ENCODE measurements around the gene BOLA2.
"Not testable (repeated sequence)": the region's sequence is repeated elsewhere in the genome, so short reads cannot be mapped to it uniquely, and the experiment has no call there.

Gene BOLA2

DNA sequence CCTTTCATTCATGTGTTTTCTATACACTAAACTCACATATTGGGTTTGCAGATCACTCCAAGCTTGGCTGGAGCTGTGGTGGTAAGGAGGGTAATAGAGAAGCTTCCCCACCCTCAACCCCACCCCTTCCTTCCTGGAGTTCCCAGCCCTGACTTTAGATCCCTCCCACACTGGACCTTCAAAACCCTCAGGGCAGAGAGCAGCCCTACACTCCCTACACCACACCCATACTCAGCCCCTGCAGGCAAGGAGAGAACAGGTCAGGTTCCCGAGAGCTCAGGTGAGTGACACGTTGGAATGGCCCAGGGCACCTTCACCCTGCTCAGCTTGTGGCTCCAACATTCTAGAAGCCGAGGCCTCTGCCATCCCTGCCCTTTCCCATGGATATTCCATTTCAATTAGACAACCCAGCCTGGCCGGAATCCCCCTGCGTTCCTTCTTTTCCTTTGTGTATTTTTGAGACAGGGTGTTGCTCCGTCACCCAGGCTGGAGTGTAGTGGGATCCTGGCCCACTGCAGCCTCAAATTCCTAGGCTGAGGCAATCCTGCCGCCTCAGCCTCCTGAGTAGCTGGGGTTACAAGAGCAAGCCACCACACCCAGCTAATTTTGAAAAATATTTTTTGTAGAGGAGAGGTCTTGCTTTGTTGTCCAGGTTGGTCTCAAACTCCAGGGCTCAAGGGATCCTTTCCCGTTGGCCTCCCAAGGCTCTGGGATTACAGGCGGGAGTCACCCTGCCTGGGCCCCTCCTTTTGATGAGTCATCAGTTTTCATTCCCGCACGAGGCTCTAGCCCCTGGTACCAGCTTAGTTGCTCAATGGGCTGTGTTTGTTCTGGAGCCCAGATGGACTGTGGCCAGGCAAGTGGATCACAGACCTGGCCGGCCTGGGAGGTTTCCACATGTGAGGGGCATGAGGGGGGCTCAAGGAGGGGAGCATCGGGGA is 5.8 kb upstream of the BOLA2 start, which contains the start of gene SULT1A4:
TSS of gene SULT1A4 (plus strand) at position 208 of the 941 bp plus-strand sequence. CDS start 1,473 bp downstream, outside the sequence.
- H3K9ac ChIP-seq (ENCODE audit: low read length); H3F3A ChIP-seq (ENCODE audit: insufficient read depth); H3K79me2 ChIP-seq (ENCODE audit: insufficient read depth, low read length); H3K36me3 ChIP-seq (ENCODE audit: low read length); H3K4me3 ChIP-seq (ENCODE audit: insufficient read depth, low read length, poor library complexity, severe bottlenecking); H3K27ac ChIP-seq (ENCODE audit: low read depth, low read length); H4K20me1 ChIP-seq (ENCODE audit: low read depth, low read length); H3K4me2 ChIP-seq (ENCODE audit: low read depth, low read length, poor library complexity, severe bottlenecking); H2AFZ ChIP-seq (ENCODE audit: low read depth, low read length, severe bottlenecking); H3K9me3 ChIP-seq (ENCODE audit: insufficient read depth, low read length); H3K9me2 ChIP-seq (replicated peaks; ENCODE audit: insufficient read depth, low read length); H3K27me3 ChIP-seq (ENCODE audit: low read length): not testable (repeated sequence)

DNA sequence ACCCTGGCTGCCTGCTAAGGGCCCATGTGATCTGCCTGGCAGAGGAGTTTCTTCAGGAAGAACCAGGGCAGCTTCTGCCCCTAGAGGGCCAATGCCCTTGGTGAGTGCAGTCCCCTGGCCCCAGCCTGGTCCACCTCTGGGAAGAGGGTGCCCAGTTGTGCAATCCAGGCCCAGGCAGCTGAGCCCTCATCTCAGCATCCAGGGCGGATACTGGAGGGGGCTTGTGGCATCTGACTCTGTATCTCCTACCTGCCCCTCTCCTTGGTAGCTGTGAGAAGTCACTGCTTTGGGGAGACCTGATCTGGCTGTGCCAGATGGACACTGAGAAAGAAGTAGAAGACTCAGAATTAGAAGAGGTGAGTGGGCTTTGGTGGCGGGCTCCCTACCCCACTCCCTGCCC is 3.5 kb upstream of the BOLA2 start:
- not testable (repeated sequence) for H3K9ac ChIP-seq (ENCODE audit: low read length); H4K20me1 ChIP-seq (ENCODE audit: low read depth, low read length); H2AFZ ChIP-seq (ENCODE audit: low read depth, low read length, severe bottlenecking); H3K4me2 ChIP-seq (ENCODE audit: low read depth, low read length, poor library complexity, severe bottlenecking); H3K27me3 ChIP-seq (ENCODE audit: low read length); H3K9me2 ChIP-seq (replicated peaks; ENCODE audit: insufficient read depth, low read length); H3K36me3 ChIP-seq (ENCODE audit: low read length); H3K27ac ChIP-seq (ENCODE audit: low read depth, low read length); H3K4me3 ChIP-seq (ENCODE audit: insufficient read depth, low read length, poor library complexity, severe bottlenecking); H3F3A ChIP-seq (ENCODE audit: insufficient read depth); H3K79me2 ChIP-seq (ENCODE audit: insufficient read depth, low read length); H3K9me3 ChIP-seq (ENCODE audit: insufficient read depth, low read length)

DNA sequence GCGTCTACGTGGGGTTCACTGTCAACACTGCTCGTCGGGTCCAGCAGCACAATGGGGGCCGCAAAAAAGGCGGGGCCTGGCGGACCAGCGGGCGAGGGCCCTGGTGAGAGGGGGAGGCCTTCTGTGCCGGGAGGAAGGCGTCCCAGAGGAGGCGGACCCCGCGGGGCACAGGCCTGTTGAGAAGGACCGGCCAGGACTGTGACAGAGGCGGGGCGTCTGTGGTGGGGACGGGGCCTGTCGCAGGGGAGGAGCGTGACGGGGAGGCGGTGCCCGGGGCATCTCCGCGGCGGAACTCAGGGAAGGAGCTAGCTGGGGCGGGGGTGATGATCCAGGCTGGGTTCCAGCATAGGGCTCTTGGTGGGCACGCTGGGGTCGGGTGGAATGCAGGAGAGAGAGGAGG is 677 bp upstream of the BOLA2 start:
- not testable (repeated sequence) for H3K4me2 ChIP-seq (ENCODE audit: low read depth, low read length, poor library complexity, severe bottlenecking); H3K27me3 ChIP-seq (ENCODE audit: low read length); H3F3A ChIP-seq (ENCODE audit: insufficient read depth)

DNA sequence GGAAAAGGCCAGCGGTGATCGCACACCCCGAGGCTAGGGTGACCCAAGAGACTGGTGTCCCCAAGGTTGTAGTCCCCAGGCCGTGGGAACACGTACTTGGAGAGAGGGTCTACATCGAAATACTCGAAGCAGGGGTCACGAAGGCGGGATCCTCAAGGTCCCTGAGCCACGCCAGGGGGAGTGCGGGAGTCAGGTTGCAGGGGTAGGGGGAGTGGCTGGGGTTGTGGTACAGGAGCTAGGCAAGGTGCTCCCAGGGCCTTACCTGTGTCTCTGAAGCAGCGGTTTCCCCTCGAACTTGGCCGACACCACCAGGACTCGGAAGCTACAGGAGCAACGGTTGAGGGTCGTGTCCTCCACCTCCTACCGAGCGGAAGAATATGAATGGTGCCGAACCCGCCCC is 397 bp downstream of the BOLA2 start:
- not testable (repeated sequence) for H3K9me3 ChIP-seq (ENCODE audit: insufficient read depth, low read length); H3K79me2 ChIP-seq (ENCODE audit: insufficient read depth, low read length); H4K20me1 ChIP-seq (ENCODE audit: low read depth, low read length); H3K27me3 ChIP-seq (ENCODE audit: low read length); H3K9me2 ChIP-seq (replicated peaks; ENCODE audit: insufficient read depth, low read length); H2AFZ ChIP-seq (ENCODE audit: low read depth, low read length, severe bottlenecking); H3K36me3 ChIP-seq (ENCODE audit: low read length); H3K27ac ChIP-seq (ENCODE audit: low read depth, low read length); H3K4me2 ChIP-seq (ENCODE audit: low read depth, low read length, poor library complexity, severe bottlenecking); H3F3A ChIP-seq (ENCODE audit: insufficient read depth); H3K9ac ChIP-seq (ENCODE audit: low read length); H3K4me3 ChIP-seq (ENCODE audit: insufficient read depth, low read length, poor library complexity, severe bottlenecking)

More for the DNA sequence above, 677 bp upstream of the BOLA2 start:
- not testable (repeated sequence) for H3K9ac ChIP-seq (ENCODE audit: low read length); H3K79me2 ChIP-seq (ENCODE audit: insufficient read depth, low read length); H3K4me3 ChIP-seq (ENCODE audit: insufficient read depth, low read length, poor library complexity, severe bottlenecking); H4K20me1 ChIP-seq (ENCODE audit: low read depth, low read length); H3K9me3 ChIP-seq (ENCODE audit: insufficient read depth, low read length); H3K36me3 ChIP-seq (ENCODE audit: low read length); H3K27ac ChIP-seq (ENCODE audit: low read depth, low read length); H3K9me2 ChIP-seq (replicated peaks; ENCODE audit: insufficient read depth, low read length); H2AFZ ChIP-seq (ENCODE audit: low read depth, low read length, severe bottlenecking)

DNA sequence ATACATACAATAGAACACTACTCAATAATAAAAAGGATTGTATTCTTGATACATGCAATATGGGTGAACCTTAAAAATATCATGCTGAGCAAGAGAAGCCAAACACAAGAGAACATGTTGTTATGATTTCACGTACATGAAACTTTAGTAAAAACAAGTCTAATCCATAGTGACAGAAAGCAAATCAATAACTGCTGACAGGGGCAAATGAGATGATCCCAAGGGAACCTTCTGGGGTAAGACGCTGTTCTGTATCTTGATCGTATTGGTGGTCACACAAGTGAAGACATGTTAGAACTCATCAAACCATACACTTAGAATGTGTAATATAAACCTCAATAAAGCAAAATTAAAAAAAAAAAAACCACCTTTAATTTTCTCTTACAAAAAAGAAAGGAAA is 28.8 kb downstream of the BOLA2 start:
- not testable (repeated sequence) for H3K79me2 ChIP-seq (ENCODE audit: insufficient read depth, low read length); H3K9me3 ChIP-seq (ENCODE audit: insufficient read depth, low read length); H3K4me3 ChIP-seq (ENCODE audit: insufficient read depth, low read length, poor library complexity, severe bottlenecking); H3K4me2 ChIP-seq (ENCODE audit: low read depth, low read length, poor library complexity, severe bottlenecking); H2AFZ ChIP-seq (ENCODE audit: low read depth, low read length, severe bottlenecking); H3K27me3 ChIP-seq (ENCODE audit: low read length); H3K27ac ChIP-seq (ENCODE audit: low read depth, low read length); H3F3A ChIP-seq (ENCODE audit: insufficient read depth); H4K20me1 ChIP-seq (ENCODE audit: low read depth, low read length); H3K9ac ChIP-seq (ENCODE audit: low read length); H3K36me3 ChIP-seq (ENCODE audit: low read length); H3K9me2 ChIP-seq (replicated peaks; ENCODE audit: insufficient read depth, low read length)

DNA sequence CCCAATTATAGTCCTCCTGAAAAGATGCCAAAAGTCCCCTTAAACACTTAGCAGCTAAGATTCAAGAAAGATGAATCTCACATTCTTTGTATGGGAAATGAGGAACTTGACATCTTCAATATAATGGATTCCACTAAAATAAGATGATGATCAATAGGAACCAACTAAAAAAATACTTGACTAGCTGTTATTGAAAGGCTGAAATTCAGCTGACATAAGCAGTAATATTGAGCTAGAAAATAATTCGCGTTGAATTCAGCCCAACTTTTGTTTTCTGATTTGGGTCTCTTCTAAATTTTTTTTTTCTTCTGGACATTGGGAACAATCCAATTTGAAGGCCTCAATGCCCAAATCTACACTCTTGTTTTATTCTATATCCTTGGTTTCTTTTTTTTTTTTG is 30.6 kb downstream of the BOLA2 start:
- not testable (repeated sequence) for H3K9me2 ChIP-seq (replicated peaks; ENCODE audit: insufficient read depth, low read length); H3K9ac ChIP-seq (ENCODE audit: low read length); H3K27me3 ChIP-seq (ENCODE audit: low read length); H3F3A ChIP-seq (ENCODE audit: insufficient read depth); H3K4me2 ChIP-seq (ENCODE audit: low read depth, low read length, poor library complexity, severe bottlenecking); H3K36me3 ChIP-seq (ENCODE audit: low read length); H3K27ac ChIP-seq (ENCODE audit: low read depth, low read length); H3K4me3 ChIP-seq (ENCODE audit: insufficient read depth, low read length, poor library complexity, severe bottlenecking); H2AFZ ChIP-seq (ENCODE audit: low read depth, low read length, severe bottlenecking); H3K79me2 ChIP-seq (ENCODE audit: insufficient read depth, low read length); H3K9me3 ChIP-seq (ENCODE audit: insufficient read depth, low read length); H4K20me1 ChIP-seq (ENCODE audit: low read depth, low read length)

DNA sequence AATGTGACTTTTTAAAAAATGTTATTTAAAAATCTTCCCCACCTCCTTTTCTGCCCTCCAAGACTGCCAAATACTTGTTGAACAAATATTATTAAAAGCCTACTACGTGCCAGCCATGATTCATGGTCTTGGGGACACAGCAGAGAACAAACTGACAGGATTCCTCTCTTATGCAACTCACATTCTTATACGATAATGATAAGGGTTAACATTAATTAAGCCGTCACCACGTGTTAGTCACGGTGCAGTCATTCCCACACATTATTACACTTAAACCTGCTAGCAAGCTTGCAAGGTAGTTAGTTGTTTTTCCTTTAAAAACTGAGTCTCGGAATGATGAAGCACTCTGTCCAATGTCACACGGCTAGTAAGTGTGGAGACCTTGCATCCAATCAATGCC is 48.9 kb downstream of the BOLA2 start:
- not testable (repeated sequence) for H3K9me2 ChIP-seq (replicated peaks; ENCODE audit: insufficient read depth, low read length); H3K9ac ChIP-seq (ENCODE audit: low read length); H3K4me2 ChIP-seq (ENCODE audit: low read depth, low read length, poor library complexity, severe bottlenecking); H3K27me3 ChIP-seq (ENCODE audit: low read length); H2AFZ ChIP-seq (ENCODE audit: low read depth, low read length, severe bottlenecking); H3K79me2 ChIP-seq (ENCODE audit: insufficient read depth, low read length); H3K9me3 ChIP-seq (ENCODE audit: insufficient read depth, low read length); H3K27ac ChIP-seq (ENCODE audit: low read depth, low read length); H3F3A ChIP-seq (ENCODE audit: insufficient read depth); H3K36me3 ChIP-seq (ENCODE audit: low read length); H4K20me1 ChIP-seq (ENCODE audit: low read depth, low read length); H3K4me3 ChIP-seq (ENCODE audit: insufficient read depth, low read length, poor library complexity, severe bottlenecking)
